ENCODE data around the gene CACNB2.

CACNB2 gene

DNA sequence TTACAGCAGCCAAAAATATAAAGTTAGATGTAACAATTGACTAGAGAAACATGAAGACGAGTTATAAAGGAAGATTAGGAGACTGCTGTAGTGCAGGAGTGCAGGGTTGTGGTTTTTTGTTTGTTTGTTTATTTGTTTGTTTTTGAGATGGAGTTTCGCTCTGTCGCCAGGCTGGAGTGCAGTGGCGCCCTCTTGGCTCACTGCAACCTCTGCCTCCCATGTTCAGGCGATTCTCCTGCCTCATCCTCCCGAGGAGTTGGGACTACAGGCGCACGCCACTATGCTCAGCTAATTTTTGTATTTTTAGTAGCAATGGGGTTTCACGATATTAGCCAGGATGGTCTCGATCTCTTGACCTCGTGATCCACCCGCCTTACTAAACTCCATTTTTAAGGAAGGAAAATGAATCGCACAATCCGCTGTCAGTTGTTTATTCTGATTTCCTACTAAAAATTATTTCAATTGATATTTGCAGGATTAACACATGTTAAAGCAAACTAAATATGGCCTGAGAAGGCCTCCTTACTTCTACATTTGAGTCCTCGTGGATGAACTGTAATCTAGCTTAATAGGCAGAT, 277.8 kb downstream of the CACNB2 start:
- TF ChIP-seq, protein P1, sequence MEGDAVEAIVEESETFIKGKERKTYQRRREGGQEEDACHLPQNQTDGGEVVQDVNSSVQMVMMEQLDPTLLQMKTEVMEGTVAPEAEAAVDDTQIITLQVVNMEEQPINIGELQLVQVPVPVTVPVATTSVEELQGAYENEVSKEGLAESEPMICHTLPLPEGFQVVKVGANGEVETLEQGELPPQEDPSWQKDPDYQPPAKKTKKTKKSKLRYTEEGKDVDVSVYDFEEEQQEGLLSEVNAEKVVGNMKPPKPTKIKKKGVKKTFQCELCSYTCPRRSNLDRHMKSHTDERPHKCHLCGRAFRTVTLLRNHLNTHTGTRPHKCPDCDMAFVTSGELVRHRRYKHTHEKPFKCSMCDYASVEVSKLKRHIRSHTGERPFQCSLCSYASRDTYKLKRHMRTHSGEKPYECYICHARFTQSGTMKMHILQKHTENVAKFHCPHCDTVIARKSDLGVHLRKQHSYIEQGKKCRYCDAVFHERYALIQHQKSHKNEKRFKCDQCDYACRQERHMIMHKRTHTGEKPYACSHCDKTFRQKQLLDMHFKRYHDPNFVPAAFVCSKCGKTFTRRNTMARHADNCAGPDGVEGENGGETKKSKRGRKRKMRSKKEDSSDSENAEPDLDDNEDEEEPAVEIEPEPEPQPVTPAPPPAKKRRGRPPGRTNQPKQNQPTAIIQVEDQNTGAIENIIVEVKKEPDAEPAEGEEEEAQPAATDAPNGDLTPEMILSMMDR (IDR thresholded peaks at IDR 0.05; ENCODE audit: borderline replicate concordance, insufficient read depth, low read depth, low read length): no peak

DNA sequence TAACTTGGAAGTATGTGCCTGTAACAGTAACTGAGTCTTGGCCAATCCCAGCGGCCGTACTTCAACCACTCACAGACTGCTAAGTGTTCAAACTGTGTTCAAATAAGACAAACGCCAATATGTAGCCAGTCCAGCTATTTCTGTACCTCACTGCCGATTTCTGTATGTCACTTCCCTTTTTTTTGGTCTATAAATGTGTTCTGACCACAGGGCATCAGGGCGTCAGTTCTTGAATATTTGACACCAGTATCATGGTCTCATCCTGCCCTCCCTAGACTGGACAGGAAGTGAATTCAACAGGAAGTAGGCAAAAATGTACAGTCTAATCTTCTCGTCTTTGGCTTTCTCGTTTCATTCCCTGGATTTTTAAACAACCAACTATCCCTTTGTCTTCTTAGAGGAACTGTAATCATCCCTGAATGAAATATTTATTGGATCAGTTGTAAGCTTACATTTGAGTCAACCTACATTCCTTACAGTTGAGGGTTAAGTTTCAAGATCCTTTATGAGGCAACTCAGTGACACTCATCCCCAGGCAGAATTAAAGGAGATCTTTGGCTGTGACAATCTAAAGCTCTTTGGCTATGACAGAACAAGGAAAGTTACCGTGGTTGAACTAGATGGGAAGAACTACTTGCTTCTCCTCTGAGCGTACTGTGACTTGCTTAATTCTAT, 278.5 kb downstream of the CACNB2 start:
- no peak overlapping the region for H3K4me3 ChIP-seq (ENCODE audit: low read depth, low read length)
- TF ChIP-seq, protein P1 (IDR thresholded peaks at IDR 0.05; ENCODE audit: borderline replicate concordance, insufficient read depth, low read depth, low read length): no peak

More for the DNA sequence above, 277.8 kb downstream of the CACNB2 start:
- no peak overlapping the region for H3K4me3 ChIP-seq (ENCODE audit: low read depth, low read length)

DNA sequence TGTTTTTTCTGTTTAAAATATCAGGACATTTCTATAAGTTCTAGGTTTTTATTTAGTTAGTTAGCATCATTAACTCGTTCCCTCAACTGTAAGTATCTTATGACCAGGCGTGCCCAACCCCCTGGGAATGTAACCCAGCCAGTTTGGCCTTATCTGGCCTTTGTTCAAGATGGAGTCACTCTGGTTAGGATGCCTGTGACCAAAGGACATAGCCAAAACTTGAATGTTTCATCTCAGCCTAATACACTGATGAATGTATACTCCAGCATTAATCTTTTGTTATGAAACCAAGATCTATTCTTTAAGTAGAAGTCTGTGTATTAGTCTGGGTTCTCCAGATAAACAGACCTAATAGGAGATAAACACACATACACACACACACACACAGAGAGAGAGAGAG, 279.7 kb downstream of the CACNB2 start:
- TF ChIP-seq, protein P1 (IDR thresholded peaks at IDR 0.05; ENCODE audit: borderline replicate concordance, insufficient read depth, low read depth, low read length): no peak
- H3K4me3 ChIP-seq (ENCODE audit: low read depth, low read length): no peak overlapping the region

DNA sequence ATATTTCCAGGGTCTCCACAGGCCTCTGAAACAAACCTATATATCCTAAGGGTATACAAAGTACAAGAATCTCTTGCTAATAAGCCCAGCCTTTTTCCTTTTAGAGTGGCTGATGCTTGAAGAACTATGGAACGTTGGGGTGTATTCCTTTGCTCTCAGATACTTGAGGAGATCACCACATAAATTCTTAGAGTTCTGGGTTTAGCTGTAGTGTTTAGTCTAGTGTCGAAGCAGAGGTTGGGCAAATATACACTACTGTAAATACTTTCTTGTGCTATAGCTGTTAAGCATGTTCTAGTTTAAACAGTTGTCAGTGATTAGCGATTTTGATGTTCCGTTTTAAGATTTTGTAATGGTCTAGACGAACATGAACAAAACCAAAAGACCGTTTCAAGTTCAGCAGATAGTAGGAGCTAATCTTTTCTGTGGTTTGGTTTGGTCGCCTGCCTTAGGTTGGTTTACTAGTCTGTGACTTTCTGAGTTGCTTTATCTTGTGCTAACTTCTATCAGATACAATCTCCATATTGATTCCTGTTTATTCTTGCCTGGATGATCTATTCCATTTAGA, 281.6 kb downstream of the CACNB2 start:
- TF ChIP-seq, protein P1 (IDR thresholded peaks at IDR 0.05; ENCODE audit: borderline replicate concordance, insufficient read depth, low read depth, low read length): no peak
- no peak overlapping the region for H3K4me3 ChIP-seq (ENCODE audit: low read depth, low read length)

DNA sequence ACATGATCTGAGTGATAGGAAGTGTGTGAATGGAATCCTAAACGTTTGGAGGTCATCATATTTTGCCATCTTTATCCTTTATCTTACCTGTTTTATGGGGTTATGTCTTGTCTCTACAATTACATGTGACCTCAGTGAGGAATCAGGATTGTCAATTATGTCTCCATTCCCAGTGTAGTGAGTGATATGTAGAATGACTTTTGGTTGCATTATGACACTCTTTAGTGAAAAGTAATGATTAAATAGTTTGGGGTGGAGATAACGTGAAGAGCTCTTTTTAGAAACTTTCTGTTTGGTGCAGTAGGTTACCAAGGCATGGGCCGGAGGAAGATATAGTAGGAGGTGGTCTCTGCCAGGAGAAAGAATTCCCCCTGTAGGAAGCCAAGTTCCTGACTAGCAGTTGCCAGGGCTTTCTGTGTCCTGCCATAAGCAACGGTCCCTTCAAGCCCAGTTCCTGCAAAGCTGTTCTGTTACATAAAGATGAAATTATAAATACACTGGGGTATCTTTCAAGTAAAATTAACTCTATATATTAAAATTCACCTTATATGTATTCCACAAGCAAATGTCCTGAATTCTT, 282.9 kb downstream of the CACNB2 start:
- H3K4me3 ChIP-seq (ENCODE audit: low read depth, low read length): no peak overlapping the region
- TF ChIP-seq, protein P1 (IDR thresholded peaks at IDR 0.05; ENCODE audit: borderline replicate concordance, insufficient read depth, low read depth, low read length): no peak

DNA sequence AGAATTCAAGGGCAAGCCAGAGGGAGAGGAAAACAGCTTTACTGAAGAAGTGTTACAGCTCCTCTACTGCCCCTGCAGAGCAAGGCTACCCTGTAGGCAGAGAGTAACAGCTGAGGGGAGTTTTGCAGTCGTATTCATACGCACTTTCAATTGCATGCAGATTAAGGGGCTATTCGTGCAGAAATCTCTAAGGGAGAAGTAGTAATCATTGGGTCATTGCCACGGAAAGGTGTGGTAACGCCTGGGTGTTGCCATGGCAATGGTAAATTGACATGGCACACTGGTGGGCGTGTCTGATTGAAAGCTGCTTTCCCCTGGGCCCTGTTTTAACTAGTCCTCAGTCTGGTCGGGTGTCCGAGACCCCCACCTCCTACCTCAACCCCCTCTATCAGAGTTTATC, 284.0 kb downstream of the CACNB2 start:
- TF ChIP-seq, protein P1 (IDR thresholded peaks at IDR 0.05; ENCODE audit: borderline replicate concordance, insufficient read depth, low read depth, low read length): no peak
- no peak overlapping the region for H3K4me3 ChIP-seq (ENCODE audit: low read depth, low read length)
